ENCODE measurements around the gene RBM38.
A peak's percentile ranks its signal among the peaks of the same experiment; 100 is the strongest.
"Not testable (repeated sequence)": the region's sequence is repeated elsewhere in the genome, so short reads cannot be mapped to it uniquely, and the experiment has no call there.

Gene RBM38

DNA sequence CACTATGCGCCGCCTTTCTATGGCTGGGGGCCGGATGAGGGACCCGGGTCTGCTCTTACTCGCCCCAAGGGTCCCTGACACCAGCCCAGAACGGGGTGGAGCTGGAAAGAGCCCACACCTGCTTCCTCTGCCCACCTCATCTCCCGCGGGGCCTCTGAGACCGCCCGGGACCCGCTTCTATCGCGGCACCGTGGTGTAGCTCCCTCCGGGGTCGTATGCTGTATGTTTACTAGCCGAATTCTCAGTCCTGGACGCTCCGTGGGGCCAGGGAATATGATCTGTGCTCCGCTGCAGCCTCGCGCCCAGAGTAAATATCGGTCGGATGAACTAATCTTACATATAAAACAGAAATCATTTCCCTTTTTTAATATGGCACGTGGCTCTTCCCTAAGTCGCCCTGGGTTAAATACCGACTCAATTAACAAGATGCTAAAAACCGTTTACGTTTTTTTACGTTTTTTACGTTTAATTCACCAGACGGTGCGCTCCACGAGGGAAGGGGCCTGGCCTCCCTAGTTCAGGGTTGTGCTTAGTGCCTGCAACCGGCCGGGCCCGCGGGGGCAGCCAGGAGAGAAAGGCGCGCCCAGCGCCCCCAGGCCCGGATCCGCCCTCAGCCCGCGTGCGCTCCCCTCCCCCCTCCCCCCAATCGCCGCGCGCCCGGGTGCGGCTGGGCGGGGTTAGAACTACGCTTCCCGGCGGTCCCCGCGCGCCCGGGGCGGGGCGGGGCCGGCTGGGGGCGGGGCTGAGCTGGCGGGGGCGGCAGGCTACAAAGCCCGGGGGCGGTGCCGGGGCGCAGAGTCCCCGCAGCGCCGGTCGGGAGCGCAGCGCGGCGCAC, at the start of gene RBM38:
RBM38 (plus strand) TSS at position 793 of the 835 bp plus-strand sequence. CDS start 186 bp downstream, outside the sequence.
- peak; percentile 49 for DNase-seq (ENCODE audit: low read depth)

GRCh38 chr20:57341663-57342062, 49.5 kb upstream of the RBM38 start:
- DNase-seq (ENCODE audit: low read depth): no peak

DNA sequence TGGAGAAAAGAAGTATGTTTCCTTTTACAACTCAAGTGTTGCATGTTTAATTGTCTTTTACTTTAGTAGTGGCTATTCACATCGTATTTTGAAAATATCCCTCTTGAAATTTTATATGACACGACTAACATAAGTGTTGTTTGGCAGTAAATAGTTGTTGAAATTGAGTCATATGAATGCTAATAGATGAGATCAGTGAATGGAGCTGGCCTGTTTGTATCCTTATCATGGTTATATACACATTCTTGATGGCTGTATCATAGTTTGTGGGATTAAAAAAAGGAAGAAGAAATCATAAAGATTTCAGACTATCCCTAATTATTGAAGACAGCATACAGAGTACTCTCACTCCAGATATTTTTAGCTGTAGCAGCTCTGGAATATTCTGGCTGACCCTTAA, 48.4 kb upstream of the RBM38 start:
- peak; percentile 48 for DNase-seq (ENCODE audit: low read depth)

DNA sequence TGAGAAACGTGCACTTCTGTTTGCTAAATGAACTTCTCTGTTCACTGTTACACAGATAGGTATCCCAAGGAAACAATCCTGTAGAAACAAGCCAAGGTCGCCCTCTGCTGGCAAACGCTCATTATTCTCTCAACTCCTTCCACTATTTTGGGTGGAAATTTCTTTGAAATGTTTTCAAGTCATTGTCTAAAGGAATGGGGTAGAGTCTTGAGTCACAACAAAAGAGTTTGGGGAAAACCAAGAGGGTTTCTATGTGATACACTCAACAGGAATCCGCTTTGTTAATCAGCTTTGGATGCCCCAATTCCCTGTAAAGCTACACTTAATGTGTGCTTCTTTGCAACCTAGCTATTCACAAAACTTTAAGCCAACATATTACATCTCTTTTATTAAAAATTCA, 44.7 kb upstream of the RBM38 start:
- peak; percentile 57 for DNase-seq (ENCODE audit: low read depth)

- DNase-seq (ENCODE audit: low read depth): no peak
Measured at GRCh38 chr20:57347393-57347792, 43.8 kb upstream of the RBM38 start.

- not testable (repeated sequence) for DNase-seq (ENCODE audit: low read depth)
Measured at GRCh38 chr20:57348200-57348921, 42.8 kb upstream of the RBM38 start.

DNA sequence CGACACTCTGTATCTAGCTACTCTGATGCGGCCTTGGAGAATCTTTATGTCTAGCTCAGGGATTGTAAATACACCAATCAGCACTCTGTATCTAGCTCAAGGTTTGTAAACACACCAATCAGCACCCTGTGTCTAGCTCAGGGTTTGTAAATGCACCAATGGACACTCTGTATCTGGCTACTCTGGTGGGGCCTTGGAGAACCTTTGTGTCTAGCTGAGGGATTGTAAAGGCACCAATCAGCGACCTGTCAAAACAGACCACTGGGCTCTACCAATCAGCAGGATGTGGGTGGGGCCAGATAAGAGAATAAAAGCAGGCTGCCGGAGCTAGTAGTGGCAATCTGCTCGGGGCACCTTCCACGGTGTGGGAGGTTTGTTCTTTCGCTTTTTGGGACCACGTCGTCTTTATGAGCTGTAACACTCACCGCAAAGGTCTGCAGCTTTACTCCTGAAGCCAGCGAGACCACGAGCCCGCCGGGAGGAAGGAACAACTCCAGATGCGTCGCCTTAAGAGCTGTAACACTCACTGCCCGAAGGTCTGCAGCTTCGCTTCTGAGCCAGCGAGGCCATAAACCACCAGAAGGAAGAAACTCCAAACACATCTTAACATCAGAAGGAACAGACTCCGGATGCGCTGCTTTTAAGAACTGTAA, 42.1 kb upstream of the RBM38 start:
- DNase-seq (ENCODE audit: low read depth): not testable (repeated sequence)

- DNase-seq (ENCODE audit: low read depth): no peak
Measured at GRCh38 chr20:57350081-57350710, 41.0 kb upstream of the RBM38 start.

DNA sequence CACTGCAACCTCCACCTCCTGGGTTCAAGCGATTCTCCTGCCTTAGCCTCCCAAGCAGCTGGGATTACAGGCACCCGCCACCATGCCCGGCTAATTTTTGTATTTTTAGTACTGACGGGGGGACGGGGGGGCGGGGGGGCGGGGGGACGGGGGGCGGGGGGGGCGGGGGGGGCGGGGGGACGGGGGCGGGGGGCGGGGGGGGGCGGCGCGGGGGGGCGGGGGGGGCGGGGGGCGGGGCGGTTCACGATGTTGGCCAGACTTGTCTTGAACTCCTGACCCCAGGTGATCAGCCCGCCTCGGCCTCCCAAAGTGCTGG, 40.5 kb upstream of the RBM38 start:
- not testable (repeated sequence) for DNase-seq (ENCODE audit: low read depth)

DNA sequence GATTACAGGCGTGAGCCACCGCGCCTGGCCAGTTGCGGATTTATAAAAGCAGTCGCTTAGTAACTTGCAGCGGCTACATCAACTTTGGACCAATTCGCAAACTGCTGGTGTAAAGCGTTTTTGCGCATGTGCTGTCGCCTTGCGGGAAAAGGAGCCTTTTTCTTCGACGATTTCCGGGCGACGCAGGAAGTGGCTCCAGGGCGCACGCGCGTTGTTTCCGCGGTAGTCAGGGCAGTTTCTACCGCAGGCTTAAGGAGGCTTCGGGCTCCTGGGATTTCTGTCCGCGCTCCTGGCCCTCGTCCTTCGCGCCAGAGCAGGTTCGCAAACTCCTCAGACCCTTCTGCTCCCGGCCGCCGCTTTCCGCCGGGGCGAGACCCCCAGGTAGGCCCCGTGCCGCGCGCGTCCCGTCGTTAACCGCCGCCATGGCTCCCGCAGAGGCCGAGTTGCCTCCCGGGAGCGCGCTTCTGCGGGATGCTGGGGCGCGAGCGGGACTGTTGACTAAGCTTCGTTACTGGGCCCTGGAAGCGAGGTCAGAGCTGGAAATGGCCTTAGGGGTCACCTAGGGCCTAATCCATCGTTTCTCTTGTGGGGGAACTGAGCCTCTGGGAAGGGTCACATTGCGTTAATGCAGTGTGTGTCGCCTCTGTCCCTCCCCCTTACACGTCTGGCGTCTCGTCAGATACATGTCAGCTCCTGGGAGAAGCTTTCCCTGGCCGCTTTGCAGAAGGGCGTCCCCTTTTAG, 40.0 kb upstream of the RBM38 start, which contains the start of gene RAE1:
RAE1 (plus strand) TSS at position 214 of the 742 bp plus-strand sequence. CDS start 2,784 bp downstream, outside the sequence.
- peak; percentile 96 for DNase-seq (ENCODE audit: low read depth)

DNA sequence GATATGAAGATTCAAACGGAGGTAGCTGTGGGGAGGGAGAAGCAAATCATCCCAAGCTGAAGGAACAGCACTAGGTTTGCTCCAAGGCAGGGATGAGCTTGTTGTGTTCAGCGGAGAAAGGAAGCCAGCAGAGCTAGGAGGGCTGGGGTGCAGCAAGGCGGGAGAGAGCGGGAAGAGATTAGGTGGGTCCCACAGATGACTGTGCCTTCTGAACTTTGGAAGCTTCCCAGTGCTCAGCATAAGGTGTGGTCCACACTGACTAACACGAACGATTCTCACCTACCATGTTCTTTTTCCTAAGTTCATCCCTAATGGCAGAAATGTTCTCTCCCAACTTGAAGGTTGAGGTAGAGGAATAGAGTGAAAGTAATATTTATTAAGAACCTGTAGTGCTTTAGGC, 38.9 kb upstream of the RBM38 start:
- no peak for DNase-seq (ENCODE audit: low read depth)

GRCh38 chr20:57353351-57353750, 37.8 kb upstream of the RBM38 start:
- no peak for DNase-seq (ENCODE audit: low read depth)

DNA sequence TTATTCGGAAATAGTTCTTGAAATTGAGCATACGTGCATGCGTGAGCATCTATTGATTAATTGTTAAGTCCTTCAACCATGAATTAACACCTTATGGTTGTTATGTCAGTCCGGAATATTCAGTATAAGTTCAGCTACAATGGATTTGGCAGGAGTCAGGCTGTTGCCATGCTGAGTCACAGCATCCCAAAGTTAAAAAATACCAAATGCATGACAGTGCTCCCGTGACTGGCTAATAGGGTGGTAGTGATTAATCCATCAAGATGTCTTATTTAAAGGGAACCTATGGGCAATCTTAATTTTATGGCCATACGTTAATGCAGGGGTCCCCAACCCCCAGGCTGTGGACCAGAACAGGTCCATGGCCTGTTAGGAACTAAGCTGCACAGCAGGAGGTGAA, 29.7 kb upstream of the RBM38 start:
- peak; percentile 79 for DNase-seq (ENCODE audit: low read depth)

DNA sequence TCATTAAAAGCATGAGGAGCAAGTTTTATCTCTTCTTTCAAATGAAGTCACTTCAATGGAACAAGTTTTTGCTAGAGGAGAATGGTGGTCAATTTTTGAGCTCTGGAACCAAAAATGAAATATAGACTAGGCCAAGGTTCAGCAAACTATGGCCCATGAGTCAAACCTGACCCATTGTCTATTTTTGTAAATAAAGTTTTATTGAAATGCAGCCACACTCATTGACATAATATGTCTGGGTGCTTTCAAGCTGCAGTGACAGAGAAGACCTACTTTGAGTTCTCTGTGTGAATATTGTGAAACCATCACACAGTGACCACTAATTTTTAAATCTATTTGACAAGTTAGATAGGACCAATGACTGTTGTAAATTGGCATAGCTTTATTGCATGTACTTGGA, 26.7 kb upstream of the RBM38 start:
- no peak for DNase-seq (ENCODE audit: low read depth)

DNA sequence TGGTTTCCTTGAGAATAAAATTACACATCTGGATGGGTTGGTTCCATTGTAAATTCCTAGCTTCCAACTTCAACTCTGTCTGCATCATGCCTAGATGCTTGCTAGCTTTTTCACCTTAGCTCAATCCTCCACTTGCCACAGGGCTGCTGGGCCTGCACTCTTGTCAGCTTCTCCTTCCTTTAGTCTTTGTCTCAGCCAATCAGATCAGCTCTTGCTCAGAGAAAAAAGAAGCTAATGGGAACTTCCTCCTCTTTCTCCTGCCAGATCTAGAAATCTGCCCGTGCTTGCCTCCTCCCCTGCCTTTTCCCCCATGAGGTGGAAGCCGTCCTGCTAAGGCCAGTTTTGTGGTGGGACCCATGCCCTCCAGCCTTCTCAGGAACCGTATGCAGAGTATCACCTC, 21.6 kb upstream of the RBM38 start:
- DNase-seq (ENCODE audit: low read depth): no peak

DNA sequence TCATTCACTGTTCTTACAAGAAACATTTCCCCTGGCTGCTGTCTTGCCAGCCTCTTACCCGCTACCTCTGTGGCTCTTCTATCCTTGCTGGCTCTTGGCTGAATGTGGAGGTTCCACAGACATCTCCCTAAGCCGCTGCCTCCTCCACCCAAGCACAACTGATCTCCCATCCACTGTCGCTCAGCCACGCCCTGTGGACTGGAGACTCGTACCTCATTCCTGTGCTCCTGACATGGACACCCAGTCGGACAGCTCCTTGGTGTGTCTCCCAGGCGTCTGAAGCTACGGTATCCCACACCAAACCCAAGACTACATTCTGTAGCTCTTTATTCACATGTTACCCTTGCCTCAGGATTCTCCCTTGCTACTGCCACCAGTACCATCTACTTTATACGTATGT, 20.9 kb upstream of the RBM38 start:
- DNase-seq (ENCODE audit: low read depth): no peak

DNA sequence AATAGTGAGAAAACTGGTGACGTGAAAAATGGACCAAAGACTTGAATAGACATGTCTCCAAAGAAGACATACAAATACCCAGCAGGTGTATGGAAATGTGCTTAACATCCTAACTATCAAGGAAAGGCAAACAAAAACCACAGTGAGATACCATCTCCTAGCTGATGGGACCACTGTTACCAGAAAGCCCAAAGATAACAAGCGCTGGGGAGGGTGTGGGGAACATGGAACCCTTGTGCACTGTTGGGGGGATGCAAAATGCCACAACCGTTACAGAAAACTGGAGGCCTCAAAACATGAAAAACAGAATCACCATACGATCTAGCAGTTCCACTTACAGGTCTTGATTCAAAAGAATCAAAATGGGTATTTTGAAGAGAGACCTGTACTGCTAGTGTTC, 19.8 kb upstream of the RBM38 start:
- DNase-seq (ENCODE audit: low read depth): no peak

GRCh38 chr20:57372157-57372556, 19.0 kb upstream of the RBM38 start:
- DNase-seq (ENCODE audit: low read depth): no peak

GRCh38 chr20:57372581-57373350, 18.4 kb upstream of the RBM38 start:
- DNase-seq (ENCODE audit: low read depth): no peak

- DNase-seq (ENCODE audit: low read depth): no peak
Measured at GRCh38 chr20:57374343-57374930, 16.8 kb upstream of the RBM38 start.
